Measurements from ENCODE around the gene PCBP1. TPM values are rescaled to one million over a fixed set of nuclear protein-coding genes. Genes with fewer than 3 reads are reported as not detected.
A peak's percentile ranks its signal among the peaks of the same experiment; 100 is the strongest.

The PCBP1 gene
- total RNA-seq, 1 experiment from 2014 or later = 276 TPM

DNA sequence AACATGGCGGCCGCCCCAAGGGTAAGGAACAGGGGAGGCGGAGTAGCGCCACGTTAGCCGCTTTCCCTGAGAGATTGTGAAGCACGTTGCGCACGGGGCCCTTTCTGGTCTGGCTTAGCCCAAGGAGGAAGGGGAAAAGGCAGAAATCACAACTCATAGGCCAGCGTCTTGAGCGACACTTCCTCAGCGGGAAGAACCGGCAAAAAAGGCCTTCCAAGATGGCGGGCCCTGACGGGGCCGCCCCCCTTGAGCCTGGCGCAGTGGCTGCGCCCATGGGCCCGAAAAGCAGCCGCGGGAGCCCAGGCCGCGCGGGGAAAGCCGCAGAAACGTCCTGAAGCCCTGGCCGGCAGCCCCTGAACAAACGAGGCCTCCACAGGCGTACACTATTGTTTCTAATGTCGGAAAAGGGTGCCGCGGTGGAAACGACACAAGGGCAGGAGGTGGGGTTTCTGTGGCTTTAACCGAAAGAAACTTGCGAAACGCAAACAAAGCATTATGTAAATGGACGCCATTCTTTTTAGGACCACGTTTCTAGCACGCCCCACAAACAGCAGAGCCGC lies 919 bp upstream of the PCBP1 start:
- DNase-seq (ENCODE audit: low read depth, low spot score) (peak; percentile 66), ATAC-seq (peak; percentile 50)
- in situ Hi-C loops (cut with HindIII; ENCODE audit: low pct_unique_long_range_greater_than_20kb, low sequenced_read_pairs) (no loop called here), intact Hi-C loops (cut with micrococcal nuclease; ENCODE audit: unreplicated experiment) (loop anchor here (5.0 kb wide), 1 partner anchor 56 kb away; no protein-coding TSS in a partner anchor)
- Histone ChIP-seq H3K36me3 (ENCODE audit: control insufficient read depth, insufficient read depth, low read length) (peaks cover 22% of the 10 kb centered on the region), H3K9me3 (ENCODE audit: control insufficient read depth, insufficient read depth, low read depth, low read length) (no peaks in the 10 kb centered on the region), H3K4me1 (ENCODE audit: control insufficient read depth, insufficient read depth, low read length) (peaks cover 29% of the 10 kb centered on the region), H3K27ac (ENCODE audit: low read length) (peak overlapping the region; percentile 100), H3K4me3 (ENCODE audit: low read depth in 2 of 2, low read length in 2 of 2) (peak overlapping the region; percentile 74 to 75), H3K27me3 (ENCODE audit: control insufficient read depth, insufficient read depth, low read length) (no peaks in the 10 kb centered on the region)
- ChIA-PET POLR2A (interaction anchor here (0.7 kb wide), 2 partner anchors 44 to 222 kb away, joined by 5 read pairs; no protein-coding TSS in a partner anchor), CTCF (no interaction called here)
- TF ChIP-seq REST (IDR thresholded peaks at IDR 0.05; ENCODE audit: insufficient read depth in 1 of 2, low read depth in 2 of 2, low read length in 1 of 2) (no peak), POLR2AphosphoS5 (IDR thresholded peaks at IDR 0.05; ENCODE audit: low read depth, low read length) (no peak; the same call in 1 of the 2 replicates), SIN3A (IDR thresholded peaks at IDR 0.05; ENCODE audit: borderline replicate concordance, insufficient read depth, low read depth, low read length) (no peak), CTCF (IDR thresholded peaks at IDR 0.05) (no peak), TCF7L2 (IDR thresholded peaks at IDR 0.05; ENCODE audit: low read depth, low read length) (no peak; the same call in 1 of the 2 replicates)
- no TSS peak for BruUV-seq (replicated peaks)

DNA sequence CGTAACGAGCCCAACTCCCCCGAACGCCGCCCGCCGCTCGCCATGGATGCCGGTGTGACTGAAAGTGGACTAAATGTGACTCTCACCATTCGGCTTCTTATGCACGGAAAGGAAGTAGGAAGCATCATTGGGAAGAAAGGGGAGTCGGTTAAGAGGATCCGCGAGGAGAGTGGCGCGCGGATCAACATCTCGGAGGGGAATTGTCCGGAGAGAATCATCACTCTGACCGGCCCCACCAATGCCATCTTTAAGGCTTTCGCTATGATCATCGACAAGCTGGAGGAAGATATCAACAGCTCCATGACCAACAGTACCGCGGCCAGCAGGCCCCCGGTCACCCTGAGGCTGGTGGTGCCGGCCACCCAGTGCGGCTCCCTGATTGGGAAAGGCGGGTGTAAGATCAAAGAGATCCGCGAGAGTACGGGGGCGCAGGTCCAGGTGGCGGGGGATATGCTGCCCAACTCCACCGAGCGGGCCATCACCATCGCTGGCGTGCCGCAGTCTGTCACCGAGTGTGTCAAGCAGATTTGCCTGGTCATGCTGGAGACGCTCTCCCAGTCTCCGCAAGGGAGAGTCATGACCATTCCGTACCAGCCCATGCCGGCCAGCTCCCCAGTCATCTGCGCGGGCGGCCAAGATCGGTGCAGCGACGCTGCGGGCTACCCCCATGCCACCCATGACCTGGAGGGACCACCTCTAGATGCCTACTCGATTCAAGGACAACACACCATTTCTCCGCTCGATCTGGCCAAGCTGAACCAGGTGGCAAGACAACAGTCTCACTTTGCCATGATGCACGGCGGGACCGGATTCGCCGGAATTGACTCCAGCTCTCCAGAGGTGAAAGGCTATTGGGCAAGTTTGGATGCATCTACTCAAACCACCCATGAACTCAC lies 673 bp downstream of the PCBP1 start:
- intact Hi-C loops (cut with micrococcal nuclease; ENCODE audit: unreplicated experiment) = loop anchor here (5.0 kb wide), 1 partner anchor 54 kb away; no protein-coding TSS in a partner anchor
- Histone ChIP-seq H3K27me3 (ENCODE audit: control insufficient read depth, insufficient read depth, low read length) (no peaks in the 10 kb centered on the region), H3K36me3 (ENCODE audit: control insufficient read depth, insufficient read depth, low read length) (peaks cover 20% of the 10 kb centered on the region), H3K27ac (ENCODE audit: low read length) (peak overlapping the region; percentile 99), H3K4me1 (ENCODE audit: control insufficient read depth, insufficient read depth, low read length) (peaks cover 29% of the 10 kb centered on the region), H3K4me3 (ENCODE audit: low read depth in 2 of 2, low read length in 2 of 2) (peak overlapping the region; percentile 75 to 94), H3K9me3 (ENCODE audit: control insufficient read depth, insufficient read depth, low read depth, low read length) (no peaks in the 10 kb centered on the region)
- no TSS peak for BruUV-seq (replicated peaks)
- peak; percentile 29 for ATAC-seq
- ChIA-PET CTCF (no interaction called here), POLR2A (interaction anchor here (1.3 kb wide), 1 partner anchor 173 kb away, joined by 5 read pairs; the partner anchor contains the start of gene MXD1)
- in situ Hi-C loops (cut with HindIII; ENCODE audit: low pct_unique_long_range_greater_than_20kb, low sequenced_read_pairs) = no loop called here
- no peak for DNase-seq (ENCODE audit: low read depth, low spot score)
- TF ChIP-seq TCF7L2 (IDR thresholded peaks at IDR 0.05; ENCODE audit: low read depth, low read length) (peak; percentile 99), CTCF (IDR thresholded peaks at IDR 0.05) (no peak), POLR2AphosphoS5 (IDR thresholded peaks at IDR 0.05; ENCODE audit: low read depth, low read length) (peak; percentile 71), SIN3A (IDR thresholded peaks at IDR 0.05; ENCODE audit: borderline replicate concordance, insufficient read depth, low read depth, low read length) (no peak), REST (IDR thresholded peaks at IDR 0.05; ENCODE audit: insufficient read depth in 1 of 2, low read depth in 2 of 2, low read length in 1 of 2) (no peak)
